SU-DHL-6 (cell line): ENCODE data around the gene PLXND1.

ENCODE experiments used
- EZH2phosphoT487 ChIP-seq: fragments of 200-600 bp; sonication (generic), shearing (Covaris generic); conservative IDR thresholded peaks from 2 replicates; pipeline ENCODE4 v1.6.1; 2018; ENCODE audit warnings: mild to moderate bottlenecking, antibody characterized with exemption, low read length, moderate library complexity, mixed read lengths
- TF ChIP-seq, protein P1 (sequence below): fragments of 200-600 bp; sonication (generic); IDR thresholded peaks from one replicate; pipeline ENCODE4 v1.5.1; 2017; ENCODE audit warnings: antibody characterized with exemption, mild to moderate bottlenecking, low read length, moderate library complexity; ENCODE audit not compliant: insufficient read depth, poor library complexity, severe bottlenecking

GRCh38 chr3:129549006-129549800 lies 57.3 kb downstream of the PLXND1 start:
- TF ChIP-seq, protein P1, sequence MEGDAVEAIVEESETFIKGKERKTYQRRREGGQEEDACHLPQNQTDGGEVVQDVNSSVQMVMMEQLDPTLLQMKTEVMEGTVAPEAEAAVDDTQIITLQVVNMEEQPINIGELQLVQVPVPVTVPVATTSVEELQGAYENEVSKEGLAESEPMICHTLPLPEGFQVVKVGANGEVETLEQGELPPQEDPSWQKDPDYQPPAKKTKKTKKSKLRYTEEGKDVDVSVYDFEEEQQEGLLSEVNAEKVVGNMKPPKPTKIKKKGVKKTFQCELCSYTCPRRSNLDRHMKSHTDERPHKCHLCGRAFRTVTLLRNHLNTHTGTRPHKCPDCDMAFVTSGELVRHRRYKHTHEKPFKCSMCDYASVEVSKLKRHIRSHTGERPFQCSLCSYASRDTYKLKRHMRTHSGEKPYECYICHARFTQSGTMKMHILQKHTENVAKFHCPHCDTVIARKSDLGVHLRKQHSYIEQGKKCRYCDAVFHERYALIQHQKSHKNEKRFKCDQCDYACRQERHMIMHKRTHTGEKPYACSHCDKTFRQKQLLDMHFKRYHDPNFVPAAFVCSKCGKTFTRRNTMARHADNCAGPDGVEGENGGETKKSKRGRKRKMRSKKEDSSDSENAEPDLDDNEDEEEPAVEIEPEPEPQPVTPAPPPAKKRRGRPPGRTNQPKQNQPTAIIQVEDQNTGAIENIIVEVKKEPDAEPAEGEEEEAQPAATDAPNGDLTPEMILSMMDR = no peak
- no peak for TF ChIP-seq EZH2phosphoT487
